Body of pancreas (tissue), 4 donors: Measurements from ENCODE around the gene AKAP8. TPM values are rescaled to one million over a fixed set of nuclear protein-coding genes. Genes with fewer than 3 reads are reported as not detected.

Experiments
- ATAC-seq: fragments of 150-250 bp; one replicate; pipeline ENCODE4 v1.9.1; 2016
- DNase-seq, 4 donors: peaks; one replicate each; pipeline ENCODE4 v3.0.0-alpha.2; 2019
- H3K27ac ChIP-seq, 4 donors: fragments of 200-600 bp; sonication (generic); 1 replicate in 3 of 4; 2 replicates in 1 of 4; pipeline versions ENCODE4 v1.5.1 to v1.6.1; 2016 to 2019; ENCODE audit warnings: mild to moderate bottlenecking in 1 of 4, mixed read lengths in 1 of 4, moderate library complexity in 1 of 4
- H3K27me3 ChIP-seq, 2 donors: fragments of 200-600 bp; sonication (generic); one replicate each; pipeline ENCODE4 v1.6.0; 2016; ENCODE audit warnings: mild to moderate bottlenecking in 1 of 2
- H3K36me3 ChIP-seq, 2 donors: fragments of 200-600 bp; sonication (generic); replicated peaks in 1 of 2; 2 replicates each; pipeline ENCODE4 v1.5.1; 2016; ENCODE audit warnings: low read depth in 2 of 2; ENCODE audit not compliant: insufficient read depth in 1 of 2
- H3K4me1 ChIP-seq: fragments of 200-600 bp; sonication (generic); one replicate; pipeline ENCODE4 v1.6.0; 2016
- H3K4me3 ChIP-seq, 2 donors: fragments of 200-600 bp; sonication (generic); 1 replicate in 1 of 2; 2 replicates in 1 of 2; pipeline ENCODE4 v1.5.1; 2016 to 2019
- H3K9me3 ChIP-seq, 3 donors: fragments of 200-600 bp; sonication (generic); 1 replicate in 2 of 3; 2 replicates in 1 of 3; pipeline ENCODE4 v1.5.1; 2016
- CTCF ChIP-seq, 7 experiments: fragments of 450-650 bp in 4 of 7; fragments of 200-600 bp in 3 of 7; sonication (generic) in 3 of 7; IDR thresholded peaks; one replicate each; pipeline ENCODE4 v1.5.1; 2016 to 2019; ENCODE audit warnings: antibody characterized with exemption in 7 of 7
- POLR2A ChIP-seq, 3 donors: fragments of 450-650 bp; IDR thresholded peaks; one replicate each; pipeline ENCODE4 v1.6.1; 2016; ENCODE audit warnings: antibody characterized with exemption in 3 of 3, mild to moderate bottlenecking in 2 of 3
- WGBS, 2 donors: methylation state at CpG; one replicate each; pipeline ENCODE4 v1.1.5; 2017; 5-methylcytosine and 5-hydroxymethylcytosine counted together
- intact Hi-C: fragments of 100-400 bp; cut with DNase I; formaldehyde crosslinking; loops from one replicate; pipeline ENCODE4 v1.15.1; 2023
- total RNA-seq, 2 donors: library from RNA; depleted of rRNA; stranded (reverse); fragments of >200 nt; gene quantifications; one replicate each; pipeline ENCODE4 v1.1.0, GENCODE V29; 2016

The AKAP8 gene
- 10 to 100 TPM; 11.2 to 19.4 TPM for total RNA-seq

DNA sequence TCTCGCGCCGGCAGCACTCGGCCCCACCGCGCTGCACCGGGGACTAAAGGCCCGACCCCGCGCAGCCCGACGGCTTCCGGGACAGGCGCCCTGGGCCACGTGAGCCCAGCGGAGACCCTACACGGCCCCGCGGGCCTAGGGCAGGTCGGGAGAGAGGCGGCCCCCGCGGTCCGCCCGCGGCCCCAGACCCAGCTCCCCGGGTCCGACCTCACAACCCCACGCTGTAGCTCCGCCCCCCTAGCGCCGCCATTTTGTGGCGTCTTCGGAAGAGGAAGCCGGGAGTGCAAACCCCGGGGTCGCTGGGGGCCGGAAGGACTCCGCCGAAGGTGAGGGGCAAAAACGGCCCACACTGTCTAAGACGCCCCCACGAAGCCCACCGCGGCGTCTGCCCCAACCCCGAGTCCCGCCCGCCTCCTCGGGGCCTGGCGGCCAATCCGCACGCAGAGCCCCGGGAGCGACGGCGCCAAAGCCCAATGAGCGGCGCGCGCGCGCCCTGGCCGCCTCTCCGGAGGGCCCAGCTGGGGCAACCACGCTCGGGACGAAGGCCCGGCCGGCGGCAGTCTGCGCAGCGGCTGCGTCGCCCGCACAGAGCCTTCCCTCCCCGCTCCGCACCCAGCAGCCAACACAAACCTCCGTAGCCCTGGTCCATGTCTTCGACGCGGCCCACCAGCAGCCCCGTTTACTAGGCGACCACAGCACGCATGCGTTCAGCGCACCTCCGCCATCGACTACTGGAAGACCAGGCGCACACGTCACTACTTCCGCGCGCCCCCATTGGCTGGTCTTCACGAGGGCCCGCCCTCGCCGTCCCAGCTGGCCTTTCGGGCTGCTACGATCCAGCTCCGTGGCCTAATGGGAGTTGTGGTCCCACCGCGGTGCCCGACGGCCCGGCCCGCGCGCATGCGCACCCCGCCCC, at the start of gene AKAP8:
TSS of gene AKAP8 (minus strand) at position 705 of the 916 bp plus-strand sequence. CDS start at position 649, 56 bp downstream.
- ATAC-seq, result peak; percentile 97
- no peak for TF ChIP-seq CTCF (IDR thresholded peaks at IDR 0.05)
- TF ChIP-seq POLR2A (IDR thresholded peaks at IDR 0.05), result peak; percentile 85 to 90 (median 89)
- Histone ChIP-seq H3K9me3 (no peaks in the 10 kb centered on the region), H3K27me3 (no peaks in the 10 kb centered on the region), H3K27ac (peak within 1 kb of the TSS; percentile 88 to 98 (median 94)), H3K36me3 (no peaks in the 10 kb centered on the region), H3K4me3 (peak within 1 kb of the TSS; percentile 88 to 98), H3K4me1 (peaks cover 44% of the 10 kb centered on the region)
- WGBS, 2 donors, result 0% methylated on average over 6 to 111 of the region's 111 CpGs
- DNase-seq, result peak; percentile 98 to 99 (median 99)
- intact Hi-C loops, result loop anchor here (10.0 kb wide), 1 partner anchor 115 kb away; no protein-coding TSS in a partner anchor

GRCh38 chr19:15427991-15428471, 48.4 kb upstream of the AKAP8 start:
- no peak for TF ChIP-seq CTCF (IDR thresholded peaks at IDR 0.05)
- TF ChIP-seq POLR2A (IDR thresholded peaks at IDR 0.05), result no peak
- no peaks in the 10 kb centered on the region for H3K9me3 ChIP-seq
- WGBS, 2 donors, result 89 to 90% methylated on average over 21 to 29 of the region's 35 CpGs
- peaks cover 26% of the 10 kb centered on the region for H3K4me1 ChIP-seq
- H3K27ac ChIP-seq, result no peak overlapping the region
- intact Hi-C loops, result no loop called here
- peaks cover 11 to 33% of the 10 kb centered on the region in 2 donors for H3K36me3 ChIP-seq
- DNase-seq, result no peak
- no peak for ATAC-seq
- H3K4me3 ChIP-seq, result no peak overlapping the region
- no peaks in the 10 kb centered on the region for H3K27me3 ChIP-seq

DNA sequence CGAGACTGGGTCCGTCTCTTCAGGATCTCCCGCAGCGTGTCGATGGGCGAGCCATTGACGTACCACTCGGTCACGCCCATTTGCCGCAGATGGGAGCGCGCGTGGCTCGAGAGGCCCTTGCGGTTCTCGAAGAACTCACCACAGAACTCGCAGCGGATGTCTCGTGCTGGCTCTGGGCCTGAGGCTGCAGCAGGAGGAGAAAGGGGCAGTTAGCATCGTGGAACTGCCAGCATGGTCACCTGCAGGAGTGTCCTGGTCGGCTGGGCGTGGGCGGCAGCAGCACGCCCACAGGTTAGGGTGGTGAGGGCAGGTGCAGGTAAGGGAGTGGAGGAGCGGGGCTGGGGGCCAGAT, 47.7 kb upstream of the AKAP8 start:
- WGBS, 2 donors, result 97 to 98% methylated on average over 18 to 25 of the region's 25 CpGs
- Histone ChIP-seq H3K4me3 (no peak overlapping the region), H3K9me3 (no peaks in the 10 kb centered on the region), H3K4me1 (peaks cover 30% of the 10 kb centered on the region), H3K27ac (no peak overlapping the region), H3K27me3 (no peaks in the 10 kb centered on the region), H3K36me3 (peaks cover 11 to 34% of the 10 kb centered on the region in 2 donors)
- intact Hi-C loops, result no loop called here
- DNase-seq (no peak), ATAC-seq (no peak)
- TF ChIP-seq POLR2A (IDR thresholded peaks at IDR 0.05) (no peak), CTCF (IDR thresholded peaks at IDR 0.05) (no peak)

DNA sequence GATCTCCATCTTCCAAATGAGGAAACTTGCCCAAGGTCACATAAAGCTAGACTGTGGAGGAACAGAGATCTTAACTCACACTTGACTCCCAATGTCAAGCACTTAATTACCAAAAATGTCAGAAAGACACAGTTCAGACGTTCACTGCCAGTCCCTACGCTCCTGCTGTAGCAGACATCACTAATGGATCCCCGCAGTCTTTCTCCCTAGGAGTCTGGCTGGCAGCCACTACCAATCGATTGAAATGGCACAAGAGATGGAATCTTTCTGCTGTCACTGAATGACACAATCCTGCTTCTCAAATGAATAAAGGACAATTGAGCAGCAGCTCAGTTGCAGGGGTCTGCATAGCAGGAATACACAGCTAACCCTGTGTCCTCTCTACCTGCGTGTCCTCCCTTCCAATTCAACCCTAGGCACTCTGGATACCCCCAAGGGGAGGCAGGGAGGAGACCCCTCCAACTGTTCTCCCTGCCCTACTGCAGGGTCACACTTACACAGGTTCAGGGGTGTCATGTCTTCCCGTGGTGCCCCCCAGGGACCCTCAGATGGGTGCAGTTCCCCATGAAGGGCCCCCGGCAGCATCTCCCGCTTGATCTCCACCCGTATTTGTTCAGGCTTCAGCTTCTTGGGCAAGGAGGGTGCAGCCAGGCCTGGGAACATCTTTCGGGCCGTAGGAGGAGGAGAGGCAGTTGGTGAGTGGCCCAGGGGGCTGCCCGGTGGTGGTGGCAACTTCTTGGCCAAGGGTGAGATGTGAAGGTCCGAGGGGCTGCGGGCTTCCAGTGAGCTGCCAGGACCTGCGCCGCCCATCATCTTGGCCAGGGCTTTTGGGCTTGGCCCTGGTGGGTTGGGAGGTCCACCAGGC, 47.1 kb upstream of the AKAP8 start:
- H3K36me3 ChIP-seq, result peaks cover 11 to 34% of the 10 kb centered on the region in 2 donors
- no peaks in the 10 kb centered on the region for H3K27me3 ChIP-seq
- no peak for ATAC-seq
- H3K4me3 ChIP-seq, result no peak overlapping the region
- WGBS, 2 donors, result 84 to 92% methylated on average over 15 of the region's 16 CpGs
- no peak for TF ChIP-seq CTCF (IDR thresholded peaks at IDR 0.05)
- TF ChIP-seq POLR2A (IDR thresholded peaks at IDR 0.05), result no peak
- intact Hi-C loops, result no loop called here
- H3K27ac ChIP-seq, result no peak overlapping the region
- no peak for DNase-seq
- H3K4me1 ChIP-seq, result peaks cover 35% of the 10 kb centered on the region
- no peaks in the 10 kb centered on the region for H3K9me3 ChIP-seq
